Putamen (tissue), 1 donor: Measurements from ENCODE around the gene NRN1L.
A peak's percentile ranks its signal among the peaks of the same experiment; 100 is the strongest.
"Not testable (repeated sequence)": the region's sequence is repeated elsewhere in the genome, so short reads cannot be mapped to it uniquely, and the experiment has no call there.

Experiments
- DNase-seq: peaks from one replicate; pipeline ENCODE4 v3.0.0-alpha.2; 2016; ENCODE audit warnings: low spot score

Gene NRN1L

DNA sequence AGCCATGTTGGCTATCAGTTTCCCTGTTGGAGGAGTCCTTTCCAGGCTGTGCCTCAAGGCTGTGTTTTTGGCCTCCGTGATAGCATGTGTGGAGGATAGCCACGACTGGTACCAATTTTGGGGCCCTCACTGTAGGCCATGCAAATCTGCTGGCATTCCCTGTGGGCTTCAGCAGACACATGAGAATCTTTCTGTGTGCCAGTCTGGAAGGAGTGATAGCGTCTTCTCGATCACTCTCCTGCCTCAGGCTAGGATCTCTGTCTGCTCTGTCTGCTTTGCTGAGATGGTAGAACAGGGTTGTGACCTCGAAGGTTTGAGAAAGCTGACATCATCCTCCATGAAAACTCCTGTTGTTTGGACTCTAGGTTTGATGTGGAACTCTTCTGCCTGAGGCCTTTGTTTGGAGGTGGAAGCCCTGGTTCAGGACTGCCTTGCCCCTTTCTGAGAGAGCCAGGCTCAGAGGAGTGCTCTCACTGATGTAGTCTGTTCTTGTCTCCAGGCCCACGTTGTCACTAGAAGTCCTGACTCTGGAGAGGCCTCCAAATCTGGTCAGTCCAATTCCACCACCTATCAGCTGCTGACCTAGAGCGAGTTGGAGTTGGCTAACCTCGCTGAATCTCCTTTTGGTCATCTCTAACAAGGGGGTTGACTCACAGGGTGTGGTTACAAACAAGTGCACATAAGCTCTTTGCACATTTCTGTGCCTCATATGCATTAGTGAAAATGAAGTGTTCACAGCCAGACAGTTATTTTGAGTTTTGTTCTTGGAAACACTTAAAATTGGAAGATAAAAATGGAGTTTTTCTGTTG lies 23.9 kb upstream of the NRN1L start:
- no peak for DNase-seq

DNA sequence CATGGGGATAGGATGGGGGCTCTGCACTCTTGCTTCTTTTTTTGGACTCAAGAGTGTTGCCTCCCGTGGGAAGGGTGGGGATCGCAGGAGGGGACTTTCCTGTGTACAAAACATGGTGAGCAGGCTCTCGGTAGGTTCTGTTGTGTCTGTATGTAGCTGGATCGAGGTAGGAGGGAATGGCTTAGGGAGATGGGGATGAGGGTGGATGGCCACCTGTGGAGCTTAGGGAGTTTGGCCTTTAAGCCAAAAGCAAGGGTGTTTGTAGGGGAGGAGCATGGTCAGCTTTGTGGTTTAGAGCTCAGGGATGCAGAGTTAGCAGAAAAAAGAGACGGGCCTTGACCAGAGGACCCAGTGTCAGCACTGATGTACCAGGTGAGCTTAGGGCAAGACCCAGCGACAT lies 22.8 kb upstream of the NRN1L start:
- no peak for DNase-seq

DNA sequence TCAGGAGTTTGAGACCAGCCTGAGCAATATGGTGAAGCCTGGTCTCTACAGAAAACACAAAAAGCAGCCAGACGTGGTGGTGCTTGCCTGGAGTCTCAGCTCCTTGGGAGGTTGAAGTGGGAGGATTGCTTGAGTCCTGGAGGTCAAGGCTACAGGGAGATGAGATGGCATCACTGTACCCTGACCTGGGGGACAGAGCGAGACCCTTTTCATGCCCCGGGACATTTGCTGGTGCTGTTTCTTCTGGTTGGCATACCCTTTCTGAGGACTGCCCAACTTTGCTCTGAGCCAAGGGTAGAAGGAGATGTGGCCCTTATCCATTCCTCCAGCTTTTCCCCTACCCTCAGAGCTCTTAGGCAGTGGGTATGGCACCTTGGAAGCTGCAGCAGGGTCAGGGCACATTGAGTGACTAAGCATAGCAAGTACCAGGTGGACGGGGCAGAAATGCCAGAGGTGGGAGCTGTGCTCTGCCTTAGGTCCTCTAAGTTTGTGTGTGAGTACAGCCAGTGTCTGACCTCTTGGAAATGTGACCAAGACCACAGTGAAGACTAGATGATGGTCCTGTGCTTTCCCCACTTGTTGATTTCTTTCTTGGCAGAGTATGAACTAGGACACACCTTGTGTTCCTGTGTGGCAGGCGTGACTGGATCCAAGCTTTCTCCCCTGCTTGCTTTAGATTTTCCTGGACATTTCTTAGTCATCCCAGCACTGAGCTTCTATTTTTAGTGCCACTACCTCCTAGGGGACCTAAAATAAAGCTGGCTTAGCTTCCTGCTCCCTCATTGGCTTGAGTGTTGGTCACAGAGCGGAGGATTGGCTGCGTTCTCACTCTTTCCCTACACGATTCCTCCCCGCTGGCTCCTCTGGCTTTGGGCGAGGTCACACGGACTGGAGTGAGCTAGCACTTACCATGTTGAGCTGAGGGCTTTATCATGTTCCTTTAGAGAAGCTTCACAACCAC lies 21.8 kb upstream of the NRN1L start:
- no peak for DNase-seq

DNA sequence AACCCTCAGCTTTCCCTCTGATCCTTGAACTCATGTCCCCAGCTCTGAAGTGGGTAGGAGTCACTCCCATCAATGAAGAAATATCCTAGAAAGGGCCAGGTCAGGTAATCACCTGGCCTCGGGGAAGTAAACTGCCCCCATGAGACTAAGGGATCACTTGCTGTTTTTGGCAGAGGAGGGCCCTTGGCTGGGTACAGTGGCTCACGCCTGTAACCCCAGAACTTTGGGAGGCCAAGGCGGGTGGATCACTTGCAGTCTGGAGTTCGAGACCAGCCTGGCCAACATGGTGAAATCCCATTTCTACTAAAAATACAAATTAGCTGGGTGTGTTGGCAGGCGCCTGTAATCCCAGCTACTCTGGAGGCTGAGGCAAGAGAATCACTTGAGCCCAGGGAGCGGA lies 20.6 kb upstream of the NRN1L start:
- DNase-seq: not testable (repeated sequence)

DNA sequence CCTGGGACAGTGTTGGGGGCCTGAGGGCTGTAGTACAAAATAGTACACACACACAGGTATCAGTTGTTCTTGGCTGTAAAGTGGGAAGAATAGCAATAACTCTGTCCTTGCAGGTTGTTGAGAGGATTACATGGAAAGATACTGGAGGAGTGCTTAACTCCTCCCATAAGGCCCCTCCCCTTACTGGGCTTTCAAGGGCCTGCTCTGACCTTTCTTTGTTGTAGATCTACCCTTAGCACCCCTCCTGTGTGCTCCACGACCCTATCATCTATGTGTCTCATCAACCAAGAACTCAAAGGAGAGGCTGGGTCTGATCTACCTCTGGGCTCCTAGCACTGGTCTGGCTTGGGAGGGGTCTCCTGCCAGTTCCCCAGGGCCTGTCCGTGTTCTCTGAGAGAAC lies 20.1 kb upstream of the NRN1L start:
- no peak for DNase-seq

DNA sequence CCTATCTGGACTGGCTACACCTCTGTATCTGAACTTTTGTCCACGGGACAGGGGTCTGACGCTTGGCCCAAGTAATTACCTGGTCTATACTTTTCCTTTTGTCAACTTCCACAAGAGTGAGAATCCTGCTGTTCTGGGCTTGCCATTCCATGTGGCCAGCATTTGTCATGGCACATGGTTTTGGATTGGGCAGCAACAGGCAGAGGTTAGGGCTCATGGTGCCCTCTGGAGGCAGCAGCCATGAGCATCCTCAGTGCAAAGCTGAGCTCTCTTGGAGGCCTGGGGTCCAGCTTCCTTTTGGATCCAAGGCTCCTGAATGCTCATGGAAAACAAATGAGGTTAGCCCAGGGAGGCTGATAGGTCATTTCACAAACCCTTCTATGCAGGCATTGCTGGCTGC lies 19.4 kb upstream of the NRN1L start:
- no peak for DNase-seq

DNA sequence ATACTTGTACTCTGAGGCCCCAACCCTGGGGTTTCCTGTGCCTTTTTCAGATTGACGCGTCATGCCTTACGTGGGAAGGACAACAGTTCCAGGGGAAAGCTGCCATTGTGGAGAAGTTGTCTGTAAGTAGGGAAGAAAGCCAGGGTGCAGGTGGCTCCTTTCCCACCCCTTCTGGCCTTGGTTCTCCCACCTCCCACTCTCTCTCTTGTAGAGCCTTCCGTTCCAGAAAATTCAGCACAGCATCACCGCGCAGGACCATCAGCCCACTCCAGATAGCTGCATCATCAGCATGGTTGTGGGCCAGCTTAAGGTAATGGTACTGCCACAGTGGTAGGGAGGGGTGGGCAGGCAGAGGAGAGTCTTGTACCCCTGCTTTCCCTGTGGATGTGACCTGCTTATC lies 16.4 kb upstream of the NRN1L start:
- DNase-seq: no peak

DNA sequence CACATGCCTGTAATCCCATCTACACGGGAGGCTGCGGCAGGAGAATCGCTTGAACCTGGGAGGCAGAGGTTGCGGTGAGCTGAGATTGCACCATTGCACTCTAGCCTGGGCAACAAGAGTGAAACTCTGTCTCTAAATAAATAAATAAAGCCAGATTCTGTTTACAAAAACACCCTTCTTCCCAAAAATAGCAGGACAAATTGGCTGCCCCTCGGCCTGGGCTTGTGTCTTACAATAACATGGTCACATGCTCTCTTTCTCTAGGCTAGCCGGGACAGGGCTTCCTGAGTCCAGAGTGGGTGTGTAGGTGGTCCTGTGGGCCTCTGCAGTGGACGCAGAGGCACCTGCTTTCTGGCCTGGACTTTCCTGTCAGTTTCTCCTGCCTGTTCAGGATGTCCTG lies 15.0 kb upstream of the NRN1L start:
- DNase-seq: no peak

DNA sequence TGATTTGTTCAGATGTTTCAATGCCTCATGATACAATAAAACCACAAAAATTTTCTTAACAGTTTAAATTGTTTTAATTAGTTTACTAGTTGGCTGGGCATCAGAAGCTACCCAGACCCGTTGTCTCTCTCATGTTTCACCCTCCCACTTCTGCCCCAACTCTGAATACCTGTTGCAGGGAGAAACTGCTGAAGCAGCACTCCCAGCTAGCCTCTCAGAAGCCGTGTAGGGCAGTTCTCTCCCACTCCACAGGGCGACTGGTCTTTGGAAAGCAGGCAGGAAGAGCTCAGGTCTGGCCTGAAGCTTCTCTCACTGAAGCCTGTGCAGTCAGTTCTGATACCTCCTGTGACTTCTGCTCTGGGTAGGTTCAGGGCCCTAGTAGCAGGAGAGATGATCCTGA lies 13.4 kb upstream of the NRN1L start:
- no peak for DNase-seq

DNA sequence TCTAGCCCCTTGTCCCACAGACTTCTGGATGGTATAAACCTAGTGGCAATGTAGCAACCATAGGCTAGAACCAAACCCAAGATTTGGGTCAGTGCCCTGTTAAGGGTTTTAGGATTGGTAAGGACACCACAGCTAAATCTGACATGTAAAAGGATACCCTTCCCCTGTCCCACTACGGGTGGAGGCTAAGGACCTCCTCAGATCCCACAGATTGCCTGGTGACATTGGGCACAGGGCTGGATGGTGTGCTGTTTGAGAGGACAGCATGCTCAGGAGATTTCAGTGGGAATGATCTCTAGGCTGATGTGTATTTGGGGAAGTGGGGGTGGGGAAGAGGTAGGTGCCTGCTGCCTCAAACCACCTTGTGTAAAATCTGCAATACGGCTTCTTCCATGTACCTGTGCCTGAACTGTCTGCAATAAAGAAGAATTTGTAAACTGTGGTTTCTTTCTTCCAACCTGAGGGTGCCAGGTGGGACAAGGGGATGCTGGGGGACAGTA lies 12.5 kb upstream of the NRN1L start:
- DNase-seq: no peak

DNA sequence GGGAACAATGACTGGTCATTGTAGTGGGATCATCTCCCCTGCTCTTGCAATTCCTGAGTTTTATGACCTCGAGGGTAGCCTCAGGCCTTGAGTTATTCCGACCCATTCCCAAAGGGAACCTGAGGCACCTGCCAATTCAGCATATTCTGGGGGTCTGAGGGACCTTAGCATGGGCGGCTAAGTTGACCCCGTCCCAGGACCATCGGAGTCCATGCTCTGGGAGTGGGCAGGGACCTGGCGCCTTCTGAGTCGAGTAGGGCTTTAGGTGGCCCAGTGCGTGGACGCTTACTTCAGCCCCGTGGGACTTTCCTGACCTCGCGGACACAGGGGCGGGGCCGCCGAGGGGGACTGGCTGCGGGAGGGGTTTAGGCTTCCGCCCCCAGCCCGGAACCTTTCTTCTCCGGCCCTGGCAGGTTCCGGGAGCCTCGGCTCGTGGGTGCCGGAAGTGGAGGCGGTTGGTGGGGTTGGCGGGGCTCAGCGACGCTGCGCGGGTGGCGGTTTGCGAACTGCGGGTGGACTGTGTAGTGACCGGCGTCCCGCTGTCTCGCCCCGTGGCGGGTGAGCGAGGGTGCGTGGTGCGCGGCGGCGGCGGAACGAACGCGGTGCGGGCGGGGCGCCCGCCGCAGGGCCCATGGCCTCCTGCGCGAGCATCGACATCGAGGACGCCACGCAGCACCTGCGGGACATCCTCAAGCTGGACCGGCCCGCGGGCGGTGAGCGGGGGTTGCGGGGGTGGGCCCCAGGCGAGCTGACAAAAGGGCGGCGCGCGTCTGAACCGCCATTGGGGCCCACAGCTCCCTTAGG lies 11.9 kb upstream of the NRN1L start, which contains the start of gene EDC4:
Gene EDC4 (plus strand): TSS at position 422 of the 804 bp plus-strand sequence. CDS start 210 bp downstream, at position 632.
- DNase-seq: peak; percentile 80

DNA sequence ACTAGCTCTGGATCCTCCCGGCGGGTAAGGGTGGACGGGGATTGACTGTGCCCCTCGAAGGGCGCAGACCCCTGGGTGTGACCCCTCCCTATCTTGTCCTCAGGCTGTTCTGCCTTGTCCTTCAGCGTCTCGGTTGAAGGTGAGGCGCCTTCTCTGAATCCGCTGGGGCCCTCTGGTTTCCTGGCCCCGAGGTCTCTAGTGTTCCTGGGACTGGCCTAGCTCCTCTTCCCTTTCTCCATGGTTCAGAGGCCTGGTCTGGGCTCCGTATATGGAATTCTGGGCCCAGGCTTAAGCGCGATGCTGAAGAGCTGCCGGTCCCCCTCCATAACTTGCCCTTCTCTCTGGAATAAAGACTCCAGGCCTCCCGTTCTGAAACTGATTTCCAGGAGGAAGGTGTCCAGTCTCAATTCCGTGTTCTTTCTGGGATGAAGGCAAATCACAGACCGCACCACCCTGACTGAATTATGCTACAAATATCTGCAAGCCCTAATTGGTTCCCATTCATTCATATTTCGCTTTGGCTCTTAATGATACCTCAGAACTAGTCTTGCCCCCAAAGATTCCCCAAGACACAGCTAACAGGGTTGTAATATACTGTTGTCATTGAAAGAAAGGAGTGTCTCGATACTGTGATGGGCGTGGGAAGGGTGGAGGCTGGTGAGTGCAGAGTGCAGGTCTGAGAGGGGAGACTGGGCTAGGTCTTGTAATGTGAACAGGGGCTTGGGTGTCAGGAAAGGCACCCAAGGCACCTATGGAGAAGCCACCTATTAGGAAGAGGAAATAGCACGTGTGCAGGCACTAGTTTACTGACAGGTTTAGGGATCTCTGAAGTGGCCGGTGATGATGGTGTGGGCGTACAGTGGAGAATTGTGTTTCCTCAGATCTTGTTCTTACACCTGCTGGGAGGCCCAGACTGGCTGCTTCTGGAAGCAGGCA lies 11.0 kb upstream of the NRN1L start:
- DNase-seq: no peak

DNA sequence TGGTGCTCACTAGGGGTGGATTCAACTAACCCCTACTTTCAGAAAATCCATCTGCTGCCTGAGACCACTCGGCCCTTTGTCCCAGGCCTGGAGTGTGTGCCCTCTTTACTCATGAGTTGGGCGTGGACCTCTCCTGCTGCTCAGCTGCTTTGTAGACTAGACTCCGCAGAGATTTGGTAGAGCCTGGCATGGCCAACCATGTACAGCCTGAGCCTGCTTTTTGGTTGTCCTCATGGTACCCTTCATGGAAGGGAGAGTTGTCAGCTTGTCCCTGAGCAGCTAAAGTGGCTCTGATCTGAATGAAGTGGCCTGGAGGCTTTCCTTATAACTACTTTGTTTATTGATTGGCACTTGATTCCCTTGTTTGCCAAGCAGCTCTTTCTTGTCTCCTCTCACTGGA lies 10.3 kb upstream of the NRN1L start:
- no peak for DNase-seq

DNA sequence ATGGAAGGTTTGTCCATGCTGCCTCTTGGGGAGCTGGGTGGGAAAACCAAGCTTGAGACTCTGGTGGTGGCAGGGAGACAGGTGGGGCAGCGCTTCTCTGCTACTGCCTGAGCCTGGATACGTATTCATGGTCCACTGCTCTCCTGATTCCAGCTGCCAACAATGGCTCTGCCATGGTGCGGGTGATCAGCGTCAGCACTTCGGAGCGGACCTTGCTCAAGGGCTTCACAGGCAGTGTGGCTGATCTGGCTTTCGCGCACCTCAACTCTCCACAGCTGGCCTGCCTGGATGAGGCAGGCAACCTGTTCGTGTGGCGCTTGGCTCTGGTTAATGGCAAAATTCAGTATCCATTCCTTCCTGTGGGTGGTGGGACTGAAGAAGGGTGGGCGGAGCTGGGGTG lies 7.6 kb upstream of the NRN1L start:
- no peak for DNase-seq

DNA sequence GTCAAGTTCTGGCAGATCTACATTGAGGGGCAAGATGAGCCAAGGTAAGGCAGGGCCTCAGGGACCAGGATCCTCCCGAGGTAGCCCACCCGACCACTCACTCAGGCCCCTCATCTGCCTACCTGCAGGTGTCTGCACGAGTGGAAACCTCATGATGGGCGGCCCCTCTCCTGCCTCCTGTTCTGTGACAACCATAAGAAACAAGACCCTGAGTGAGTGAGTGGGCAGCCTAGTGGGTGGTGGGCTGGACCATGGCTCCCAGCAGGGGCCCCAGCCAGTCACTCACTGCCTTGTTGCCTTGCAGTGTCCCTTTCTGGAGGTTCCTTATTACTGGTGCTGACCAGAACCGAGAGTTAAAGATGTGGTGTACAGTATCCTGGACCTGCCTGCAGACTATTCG lies 6.5 kb upstream of the NRN1L start:
- DNase-seq: no peak

DNA sequence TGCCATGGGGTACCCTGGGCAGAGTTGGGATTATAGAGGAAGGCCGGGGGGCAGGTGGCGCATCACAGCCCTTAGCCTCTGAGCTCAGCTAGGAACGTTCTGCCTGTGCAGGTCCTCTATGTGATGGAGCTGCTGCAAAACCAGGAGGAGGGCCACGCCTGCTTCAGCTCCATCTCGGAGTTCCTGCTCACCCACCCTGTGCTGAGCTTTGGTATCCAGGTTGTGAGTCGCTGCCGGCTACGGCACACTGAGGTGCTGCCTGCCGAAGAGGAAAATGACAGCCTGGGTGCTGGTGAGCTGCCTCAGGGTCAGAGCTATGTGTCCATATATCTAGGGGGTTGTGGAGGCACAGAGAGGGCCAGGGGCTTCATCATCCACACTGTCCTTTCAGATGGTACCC lies 5.8 kb upstream of the NRN1L start:
- no peak for DNase-seq

DNA sequence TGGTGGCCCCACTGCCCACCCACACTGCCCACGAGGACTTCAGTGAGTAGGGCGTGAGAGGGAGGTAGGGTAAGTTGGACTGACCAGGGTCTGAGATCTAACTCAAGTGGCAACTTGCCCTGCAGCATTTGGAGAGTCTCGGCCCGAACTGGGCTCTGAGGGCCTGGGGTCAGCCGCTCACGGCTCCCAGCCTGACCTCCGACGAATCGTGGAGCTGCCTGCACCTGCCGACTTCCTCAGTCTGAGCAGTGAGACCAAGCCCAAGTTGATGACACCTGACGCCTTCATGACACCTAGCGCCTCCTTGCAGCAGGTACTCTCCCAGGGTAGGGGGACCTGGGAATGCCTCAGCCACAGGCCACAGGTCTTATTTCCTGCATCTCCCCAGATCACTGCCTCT lies 5.2 kb upstream of the NRN1L start:
- no peak for DNase-seq

DNA sequence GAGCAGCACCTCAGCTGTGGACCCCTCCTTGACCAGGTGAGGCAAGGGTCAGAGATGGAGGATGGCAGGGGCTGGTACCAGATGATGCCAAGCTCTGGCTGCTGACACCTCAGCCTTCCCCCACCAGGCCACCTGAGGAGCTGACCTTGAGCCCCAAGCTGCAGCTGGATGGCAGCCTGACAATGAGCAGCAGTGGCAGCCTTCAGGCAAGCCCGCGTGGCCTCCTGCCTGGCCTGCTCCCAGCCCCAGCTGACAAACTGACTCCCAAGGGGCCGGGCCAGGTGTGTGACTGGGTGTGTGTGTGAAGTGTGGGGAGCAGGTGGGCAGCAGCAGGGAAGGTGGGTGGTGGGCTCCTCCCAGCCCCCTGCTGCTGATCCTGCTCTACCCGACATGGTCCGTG lies 4.7 kb upstream of the NRN1L start:
- DNase-seq: no peak

DNA sequence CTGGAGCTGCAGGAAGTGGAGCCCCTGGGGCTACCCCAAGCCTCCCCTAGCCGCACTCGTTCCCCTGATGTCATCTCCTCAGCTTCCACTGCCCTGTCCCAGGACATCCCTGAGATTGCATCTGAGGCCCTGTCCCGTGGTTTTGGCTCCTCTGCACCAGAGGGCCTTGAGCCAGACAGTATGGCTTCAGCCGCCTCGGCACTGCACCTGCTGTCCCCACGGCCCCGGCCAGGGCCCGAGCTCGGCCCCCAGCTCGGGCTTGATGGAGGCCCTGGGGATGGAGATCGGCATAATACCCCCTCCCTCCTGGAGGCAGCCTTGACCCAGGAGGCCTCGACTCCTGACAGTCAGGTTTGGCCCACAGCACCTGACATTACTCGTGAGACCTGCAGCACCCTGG lies 4.1 kb upstream of the NRN1L start:
- DNase-seq: no peak

DNA sequence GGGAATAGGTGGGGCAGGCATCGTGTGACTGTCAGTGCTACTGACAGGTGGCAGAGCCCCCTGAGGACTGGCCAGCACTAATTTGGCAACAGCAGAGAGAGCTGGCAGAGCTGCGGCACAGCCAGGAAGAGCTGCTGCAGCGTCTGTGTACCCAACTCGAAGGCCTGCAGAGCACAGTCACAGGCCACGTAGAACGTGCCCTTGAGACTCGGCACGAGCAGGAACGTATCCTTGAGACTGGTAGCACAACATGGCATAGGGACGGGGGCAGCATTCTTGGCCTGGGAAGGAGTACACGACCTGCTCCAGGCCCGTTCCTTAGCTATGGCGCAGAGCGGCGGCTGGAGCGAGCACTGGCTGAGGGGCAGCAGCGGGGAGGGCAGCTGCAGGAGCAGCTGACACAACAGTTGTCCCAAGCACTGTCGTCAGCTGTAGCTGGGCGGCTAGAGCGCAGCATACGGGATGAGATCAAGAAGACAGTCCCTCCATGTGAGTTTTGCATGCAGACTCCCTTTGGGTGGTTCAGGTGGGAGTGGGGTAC lies 3.0 kb upstream of the NRN1L start:
- DNase-seq: peak; percentile 73
